Gastroesophageal sphincter (tissue), 4 donors: Measurements from ENCODE around the gene NKX3-2. TPM values are rescaled to one million over a fixed set of nuclear protein-coding genes. Genes with fewer than 3 reads are reported as not detected.

ENCODE experiments used
- ATAC-seq: fragments of 150-250 bp; one replicate; pipeline ENCODE4 v1.9.1; 2016; ENCODE audit warnings: mild to moderate bottlenecking, moderate library complexity
- H3K27ac ChIP-seq, 4 donors: fragments of 200-600 bp; sonication (generic) in 3 of 4; 1 replicate in 3 of 4; 2 replicates in 1 of 4; pipeline ENCODE4 v1.5.1; 2016 to 2019
- H3K27me3 ChIP-seq: fragments of 200-600 bp; sonication (generic); one replicate; pipeline ENCODE4 v1.5.1; 2019
- H3K36me3 ChIP-seq, 2 donors: fragments of 200-600 bp; sonication (generic); one replicate each; pipeline ENCODE4 v1.5.1; 2019; ENCODE audit warnings: control low read depth in 1 of 2
- H3K4me1 ChIP-seq, 3 donors: fragments of 200-600 bp; sonication (generic); 1 replicate in 2 of 3; 2 replicates in 1 of 3; pipeline ENCODE4 v1.5.1; 2016 to 2019; ENCODE audit warnings: control low read depth in 2 of 3
- H3K4me3 ChIP-seq, 2 donors: fragments of 200-600 bp; sonication (generic); one replicate each; pipeline ENCODE4 v1.5.1; 2019; ENCODE audit warnings: mild to moderate bottlenecking in 1 of 2, moderate library complexity in 1 of 2
- H3K9me3 ChIP-seq, 3 donors: fragments of 200-600 bp; sonication (generic); one replicate each; pipeline ENCODE4 v1.5.1; 2017 to 2019; ENCODE audit warnings: control low read depth in 2 of 3
- EP300 ChIP-seq: sonication (generic); formaldehyde crosslinking; IDR thresholded peaks from one replicate; pipeline ENCODE4 v1.6.1; 2017; ENCODE audit warnings: antibody characterized with exemption, mild to moderate bottlenecking
- POLR2A ChIP-seq, 2 donors: fragments of 450-650 bp; IDR thresholded peaks; one replicate each; pipeline ENCODE4 v1.6.1; 2017; ENCODE audit warnings: antibody characterized with exemption in 2 of 2, mild to moderate bottlenecking in 2 of 2, moderate library complexity in 1 of 2
- POLR2AphosphoS5 ChIP-seq: sonication (generic); formaldehyde crosslinking; IDR thresholded peaks from one replicate; pipeline ENCODE4 v1.6.1; 2017; ENCODE audit warnings: antibody characterized with exemption
- WGBS, 2 donors: methylation state at CpG; one replicate each; pipeline ENCODE4 v1.1.5; 2018; ENCODE audit warnings: low coverage in 1 of 2; 5-methylcytosine and 5-hydroxymethylcytosine counted together
- total RNA-seq, 4 donors: library from RNA; depleted of rRNA; stranded (reverse); fragments of >200 nt; gene quantifications; one replicate each; pipeline ENCODE4 v1.1.0, GENCODE V29; 2016
- TF ChIP-seq, protein P1 (sequence below), 4 experiments: fragments of 200-600 bp in 2 of 4; fragments of 450-650 bp in 2 of 4; sonication (generic) in 1 of 4; IDR thresholded peaks; one replicate each; pipeline ENCODE4 v1.5.1; 2017 to 2019; ENCODE audit warnings: antibody characterized with exemption in 4 of 4, mild to moderate bottlenecking in 2 of 4, moderate library complexity in 2 of 4

The NKX3-2 gene
- total RNA-seq, 4 donors from 2014 or later: 0.62 to 5.5 (median 3.0) TPM

GRCh38 chr4:13511101-13511500, 33.2 kb downstream of the NKX3-2 start:
- ATAC-seq: no peak

DNA sequence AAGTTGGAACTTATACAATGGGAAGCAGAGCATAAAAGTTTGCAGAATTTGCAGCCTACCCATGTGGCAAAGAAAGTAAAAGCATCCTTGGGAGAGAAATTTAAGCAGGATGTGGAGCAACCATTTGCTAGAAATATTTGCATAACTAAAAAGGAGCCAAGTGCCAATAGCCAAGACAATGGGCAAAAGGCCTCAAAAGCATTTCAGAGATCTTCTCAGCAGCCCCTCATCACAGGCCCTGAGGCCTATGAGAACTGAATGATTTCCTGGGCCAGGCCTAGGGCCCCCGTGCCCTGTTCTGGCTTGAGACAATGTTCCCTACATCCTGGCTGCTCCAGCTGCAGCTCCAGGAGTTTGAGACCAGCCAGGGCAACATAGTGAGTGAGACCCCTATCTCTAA, 34.9 kb downstream of the NKX3-2 start:
- TF ChIP-seq EP300: no peak
- TF ChIP-seq POLR2AphosphoS5: no peak
- TF ChIP-seq POLR2A (IDR thresholded peaks at IDR 0.05): no peak
- TF ChIP-seq, protein P1, sequence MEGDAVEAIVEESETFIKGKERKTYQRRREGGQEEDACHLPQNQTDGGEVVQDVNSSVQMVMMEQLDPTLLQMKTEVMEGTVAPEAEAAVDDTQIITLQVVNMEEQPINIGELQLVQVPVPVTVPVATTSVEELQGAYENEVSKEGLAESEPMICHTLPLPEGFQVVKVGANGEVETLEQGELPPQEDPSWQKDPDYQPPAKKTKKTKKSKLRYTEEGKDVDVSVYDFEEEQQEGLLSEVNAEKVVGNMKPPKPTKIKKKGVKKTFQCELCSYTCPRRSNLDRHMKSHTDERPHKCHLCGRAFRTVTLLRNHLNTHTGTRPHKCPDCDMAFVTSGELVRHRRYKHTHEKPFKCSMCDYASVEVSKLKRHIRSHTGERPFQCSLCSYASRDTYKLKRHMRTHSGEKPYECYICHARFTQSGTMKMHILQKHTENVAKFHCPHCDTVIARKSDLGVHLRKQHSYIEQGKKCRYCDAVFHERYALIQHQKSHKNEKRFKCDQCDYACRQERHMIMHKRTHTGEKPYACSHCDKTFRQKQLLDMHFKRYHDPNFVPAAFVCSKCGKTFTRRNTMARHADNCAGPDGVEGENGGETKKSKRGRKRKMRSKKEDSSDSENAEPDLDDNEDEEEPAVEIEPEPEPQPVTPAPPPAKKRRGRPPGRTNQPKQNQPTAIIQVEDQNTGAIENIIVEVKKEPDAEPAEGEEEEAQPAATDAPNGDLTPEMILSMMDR (IDR thresholded peaks at IDR 0.05): no peak
- no peaks in the 10 kb centered on the region for H3K9me3 ChIP-seq
- ATAC-seq: no peak
- H3K4me3 ChIP-seq: no peak overlapping the region
- 70 to 71% methylated on average over 1 of the region's 1 CpG for WGBS, 2 donors
- no peak overlapping the region for H3K27ac ChIP-seq
- no peaks in the 10 kb centered on the region for H3K4me1 ChIP-seq
- peaks cover 26% of the 10 kb centered on the region for H3K27me3 ChIP-seq
- H3K36me3 ChIP-seq: no peaks in the 10 kb centered on the region

More at GRCh38 chr4:13511101-13511500, 33.2 kb downstream of the NKX3-2 start:
- peaks cover 32% of the 10 kb centered on the region for H3K27me3 ChIP-seq
- no peak overlapping the region for H3K4me3 ChIP-seq
- no peaks in the 10 kb centered on the region for H3K9me3 ChIP-seq
- no peak overlapping the region for H3K27ac ChIP-seq
- no peaks in the 10 kb centered on the region for H3K36me3 ChIP-seq
- TF ChIP-seq, protein P1 (IDR thresholded peaks at IDR 0.05): no peak
- TF ChIP-seq POLR2A (IDR thresholded peaks at IDR 0.05) (no peak), POLR2AphosphoS5 (no peak), EP300 (no peak)
- no peaks in the 10 kb centered on the region for H3K4me1 ChIP-seq

DNA sequence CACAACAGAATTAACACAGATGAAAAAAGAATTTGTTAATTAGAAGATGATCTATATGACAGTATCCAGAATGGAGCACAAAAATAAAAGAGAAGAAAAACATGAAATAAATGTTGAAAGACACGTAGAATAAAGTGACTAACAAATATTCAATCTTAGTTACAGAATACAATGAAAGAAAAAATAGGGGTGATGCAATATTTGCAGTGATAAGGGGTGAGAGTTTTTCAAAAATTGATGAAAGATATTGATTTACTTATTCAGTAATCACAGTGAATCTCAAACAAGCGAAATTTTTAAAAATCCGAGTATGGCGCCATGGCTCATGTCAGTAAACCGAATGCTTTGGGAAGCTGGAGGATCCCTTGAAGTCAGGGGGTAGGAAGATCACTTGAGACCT, 39.9 kb downstream of the NKX3-2 start:
- Histone ChIP-seq H3K9me3 (no peaks in the 10 kb centered on the region), H3K27ac (no peak overlapping the region), H3K27me3 (peaks cover 8% of the 10 kb centered on the region), H3K36me3 (no peaks in the 10 kb centered on the region), H3K4me1 (no peaks in the 10 kb centered on the region), H3K4me3 (no peak overlapping the region)
- ATAC-seq: no peak
- TF ChIP-seq EP300 (no peak), POLR2AphosphoS5 (no peak), POLR2A (IDR thresholded peaks at IDR 0.05) (no peak)
- TF ChIP-seq, protein P1 (IDR thresholded peaks at IDR 0.05): no peak
- WGBS, 2 donors: 89 to 98% methylated on average over 5 of the region's 5 CpGs

DNA sequence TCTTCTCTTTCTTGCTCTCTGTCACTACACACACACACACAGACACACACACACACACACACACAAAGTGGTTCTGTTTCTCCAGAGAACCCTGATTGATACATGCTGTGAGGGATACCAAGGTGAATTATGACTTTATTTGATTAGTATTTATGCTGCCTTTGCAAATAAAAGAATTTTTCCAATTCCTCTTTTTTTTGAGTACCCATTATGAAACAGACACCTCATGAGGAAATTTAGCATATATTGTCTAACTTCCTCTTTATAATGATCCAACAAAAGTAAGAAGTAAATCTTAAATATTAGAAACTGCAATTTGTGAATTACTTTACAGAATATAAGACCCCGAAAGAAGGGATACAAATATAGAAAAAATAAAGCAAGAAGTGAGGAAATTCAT, 45.8 kb downstream of the NKX3-2 start:
- no peak overlapping the region for H3K27ac ChIP-seq
- 80 to 100% methylated on average over 1 of the region's 1 CpG for WGBS, 2 donors
- TF ChIP-seq POLR2A (IDR thresholded peaks at IDR 0.05) (no peak), EP300 (no peak), POLR2AphosphoS5 (no peak)
- TF ChIP-seq, protein P1 (IDR thresholded peaks at IDR 0.05): no peak
- no peaks in the 10 kb centered on the region for H3K9me3 ChIP-seq
- peaks cover 24% of the 10 kb centered on the region for H3K27me3 ChIP-seq
- H3K36me3 ChIP-seq: no peaks in the 10 kb centered on the region
- no peaks in the 10 kb centered on the region for H3K4me1 ChIP-seq
- no peak overlapping the region for H3K4me3 ChIP-seq
- no peak for ATAC-seq

- Histone ChIP-seq H3K27me3 (peaks cover 24% of the 10 kb centered on the region), H3K9me3 (no peaks in the 10 kb centered on the region), H3K36me3 (no peaks in the 10 kb centered on the region), H3K4me1 (no peaks in the 10 kb centered on the region), H3K27ac (no peak overlapping the region), H3K4me3 (no peak overlapping the region)
- WGBS, 2 donors: 39 to 53% methylated on average over 2 of the region's 2 CpGs
- TF ChIP-seq, protein P1 (IDR thresholded peaks at IDR 0.05): no peak
- TF ChIP-seq POLR2A (IDR thresholded peaks at IDR 0.05): no peak
- no peak for TF ChIP-seq POLR2AphosphoS5
- no peak for TF ChIP-seq EP300
- ATAC-seq: no peak
These were observed 47.7 kb downstream of the NKX3-2 start for GRCh38 chr4:13496605-13497004.
